GM13976 (cell line): ENCODE results near the gene SEL1L2.

Source experiments
- DNase-seq: peaks from one replicate; pipeline ENCODE4 v3.0.0; 2012; ENCODE audit warnings: low spot score
- CTCF ChIP-seq: IDR thresholded peaks from 2 replicates; pipeline ENCODE4 v1.5.1; 2012; ENCODE audit warnings: borderline replicate concordance, mild to moderate bottlenecking; ENCODE audit not compliant: insufficient read depth; ENCODE audit errors: extremely low read depth, missing control alignments, control extremely low read depth
- in situ Hi-C: fragments of 300-500 bp; cut with MboI; formaldehyde crosslinking; loops from one replicate; pipeline ENCODE4 v1.12.0; 2022; ENCODE audit warnings: low sequenced_read_pairs, mixed read lengths, inconsistent platforms; ENCODE audit not compliant: unreplicated experiment

Gene SEL1L2

DNA sequence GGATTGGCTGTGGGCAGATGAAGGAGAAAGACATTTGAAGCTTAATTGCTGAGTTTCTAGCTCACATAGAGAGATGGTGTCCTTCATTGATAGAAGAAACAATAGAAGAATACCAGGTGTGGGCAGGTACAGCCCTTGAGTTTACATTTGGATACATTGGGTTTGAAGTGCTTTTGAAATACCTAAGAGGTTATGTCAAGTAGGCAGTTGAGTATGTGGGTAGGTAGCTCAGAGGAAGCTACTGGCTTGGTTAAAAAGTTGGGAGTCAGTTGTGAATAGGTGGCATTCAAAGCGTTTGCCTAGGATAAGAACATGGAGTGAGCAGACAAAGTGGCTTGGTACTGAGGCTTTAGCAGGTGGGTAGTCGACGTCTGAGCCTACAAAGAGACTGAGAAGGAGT, 180.6 kb downstream of the SEL1L2 start:
- no peak for TF ChIP-seq CTCF
- in situ Hi-C loops = no loop called here
- DNase-seq = no peak

DNA sequence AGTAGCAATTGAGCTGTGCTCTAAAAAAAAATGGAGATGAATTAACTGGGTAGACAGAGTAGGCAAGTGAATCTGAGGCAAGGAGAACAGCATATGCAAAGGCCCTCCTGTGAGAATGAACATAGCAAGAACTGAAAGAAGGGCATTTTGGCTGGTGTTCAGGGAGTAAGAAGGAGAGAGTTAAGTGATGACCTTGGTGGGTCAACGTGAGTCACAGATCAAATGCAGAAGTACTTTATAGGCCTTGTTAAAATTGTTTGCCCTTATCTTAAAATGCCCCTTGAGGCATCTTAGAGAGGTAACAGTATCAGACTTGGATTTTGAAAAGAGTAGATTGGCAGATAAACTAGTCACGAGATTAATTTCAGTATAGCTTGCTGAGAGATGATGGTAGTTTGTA, 181.0 kb downstream of the SEL1L2 start:
- no peak for DNase-seq
- in situ Hi-C loops = no loop called here
- TF ChIP-seq CTCF = no peak

- TF ChIP-seq CTCF = no peak
- no peak for DNase-seq
- in situ Hi-C loops = no loop called here
Observed at GRCh38 chr20:13800728-13801134, 189.7 kb downstream of the SEL1L2 start.

DNA sequence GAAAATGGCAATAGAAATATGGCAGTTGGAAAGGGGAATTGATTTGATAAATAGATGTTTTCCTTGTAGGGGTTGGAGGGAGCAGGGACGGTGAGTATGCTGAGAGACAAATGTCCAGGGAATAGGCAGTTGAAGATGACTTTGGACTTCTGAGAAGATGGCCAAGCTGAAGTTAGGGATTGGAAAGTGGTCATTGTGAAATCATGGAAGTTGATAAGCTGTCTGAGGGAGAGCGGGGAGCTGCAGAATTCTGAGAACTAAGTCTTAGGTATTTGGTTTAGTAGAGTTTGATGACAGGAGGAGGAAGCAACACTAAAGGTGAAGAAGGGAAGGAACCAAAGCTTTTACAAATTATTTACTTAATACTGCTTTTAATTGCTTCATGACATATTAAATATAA, 190.4 kb downstream of the SEL1L2 start:
- in situ Hi-C loops = loop anchor here (25.0 kb wide), 1 partner anchor 488 kb away; no protein-coding TSS in a partner anchor
- no peak for DNase-seq
- TF ChIP-seq CTCF = no peak
